ENCODE data around the gene REX1BD. TPM values are rescaled to one million over a fixed set of nuclear protein-coding genes. Genes with fewer than 3 reads are reported as not detected.

The REX1BD gene
- total RNA-seq, 2 experiments from 2014 or later: 73.0 to 85.2 TPM

- no peaks in the 10 kb centered on the region for H3K9me3 Mint-ChIP-seq
- no peak overlapping the region for H3K4me3 Mint-ChIP-seq
- POLR2A ChIA-PET: interaction anchor here (0.6 kb wide), 1 partner anchor 920 kb away, joined by 3 read pairs; no protein-coding TSS in a partner anchor
- peaks cover 12% of the 10 kb centered on the region for H3K4me1 Mint-ChIP-seq
- DNase-seq: no peak
- CTCF ChIA-PET: no interaction called here
- H3K36me3 Mint-ChIP-seq (ENCODE audit: low read depth): no peaks in the 10 kb centered on the region
- H3K27ac Mint-ChIP-seq: no peak overlapping the region
- peaks cover 42% of the 10 kb centered on the region for H3K27me3 Mint-ChIP-seq
Measured at GRCh38 chr19:18616023-18616422, 27.4 kb downstream of the REX1BD start.

GRCh38 chr19:18617562-18617961, 29.0 kb downstream of the REX1BD start:
- Mint-ChIP-seq H3K9me3 (no peaks in the 10 kb centered on the region), H3K36me3 (ENCODE audit: low read depth) (no peaks in the 10 kb centered on the region), H3K27ac (no peak overlapping the region), H3K4me1 (peaks cover 6% of the 10 kb centered on the region), H3K4me3 (no peak overlapping the region), H3K27me3 (peaks cover 30% of the 10 kb centered on the region)
- DNase-seq: no peak
- CTCF ChIA-PET: no interaction called here
- POLR2A ChIA-PET: no interaction called here

- Mint-ChIP-seq H3K36me3 (ENCODE audit: low read depth) (no peaks in the 10 kb centered on the region), H3K27ac (no peak overlapping the region), H3K4me1 (peaks cover 4% of the 10 kb centered on the region), H3K27me3 (peaks cover 28% of the 10 kb centered on the region), H3K4me3 (no peak overlapping the region), H3K9me3 (no peaks in the 10 kb centered on the region)
- DNase-seq: no peak
- POLR2A ChIA-PET: no interaction called here
- CTCF ChIA-PET: no interaction called here
Measured at GRCh38 chr19:18618236-18618635, 29.6 kb downstream of the REX1BD start.

GRCh38 chr19:18620311-18620710, 31.7 kb downstream of the REX1BD start:
- POLR2A ChIA-PET: no interaction called here

GRCh38 chr19:18620902-18621301, 32.3 kb downstream of the REX1BD start:
- Mint-ChIP-seq H3K4me3 (no peak overlapping the region), H3K9me3 (no peaks in the 10 kb centered on the region), H3K27me3 (peaks cover 3% of the 10 kb centered on the region), H3K36me3 (ENCODE audit: low read depth) (no peaks in the 10 kb centered on the region), H3K4me1 (peaks cover 1% of the 10 kb centered on the region), H3K27ac (no peak overlapping the region)
- no peak for DNase-seq
- ChIA-PET POLR2A (no interaction called here), CTCF (interaction anchor here (0.6 kb wide), 1 partner anchor 1795 kb away, joined by 4 read pairs; no protein-coding TSS in a partner anchor)

More at GRCh38 chr19:18620311-18620710, 31.7 kb downstream of the REX1BD start:
- peaks cover 1% of the 10 kb centered on the region for H3K4me1 Mint-ChIP-seq
- H3K36me3 Mint-ChIP-seq (ENCODE audit: low read depth): no peaks in the 10 kb centered on the region
- no peaks in the 10 kb centered on the region for H3K9me3 Mint-ChIP-seq
- DNase-seq: no peak
- CTCF ChIA-PET: no interaction called here
- no peak overlapping the region for H3K4me3 Mint-ChIP-seq
- peaks cover 7% of the 10 kb centered on the region for H3K27me3 Mint-ChIP-seq
- H3K27ac Mint-ChIP-seq: no peak overlapping the region

- ChIA-PET CTCF (interaction anchor here (0.7 kb wide), 1 partner anchor 391 kb away, joined by 3 read pairs; no protein-coding TSS in a partner anchor), POLR2A (no interaction called here)
- Mint-ChIP-seq H3K27me3 (no peaks in the 10 kb centered on the region), H3K4me3 (no peak overlapping the region), H3K36me3 (ENCODE audit: low read depth) (no peaks in the 10 kb centered on the region), H3K27ac (peak overlapping the region; percentile 2), H3K9me3 (no peaks in the 10 kb centered on the region), H3K4me1 (peaks cover 1% of the 10 kb centered on the region)
- no peak for DNase-seq
Measured at GRCh38 chr19:18626906-18627305, 38.3 kb downstream of the REX1BD start.

- Mint-ChIP-seq H3K9me3 (no peaks in the 10 kb centered on the region), H3K36me3 (ENCODE audit: low read depth) (no peaks in the 10 kb centered on the region), H3K27ac (no peak overlapping the region), H3K27me3 (peaks cover 4% of the 10 kb centered on the region), H3K4me3 (no peak overlapping the region), H3K4me1 (no peaks in the 10 kb centered on the region)
- no peak for DNase-seq
- ChIA-PET CTCF (interaction anchor here (1.2 kb wide), 1 partner anchor 12 kb away, joined by 3 read pairs; no protein-coding TSS in a partner anchor), POLR2A (no interaction called here)
Measured at GRCh38 chr19:18629166-18630088, 40.8 kb downstream of the REX1BD start.

- Mint-ChIP-seq H3K27me3 (peaks cover 6% of the 10 kb centered on the region), H3K27ac (no peak overlapping the region), H3K9me3 (no peaks in the 10 kb centered on the region), H3K36me3 (ENCODE audit: low read depth) (peaks cover 2% of the 10 kb centered on the region), H3K4me3 (no peak overlapping the region), H3K4me1 (peaks cover 27% of the 10 kb centered on the region)
- ChIA-PET POLR2A (no interaction called here), CTCF (no interaction called here)
- no peak for DNase-seq
Measured at GRCh38 chr19:18633321-18633720, 44.7 kb downstream of the REX1BD start.

GRCh38 chr19:18634612-18635297, 46.2 kb downstream of the REX1BD start:
- Mint-ChIP-seq H3K27me3 (peaks cover 6% of the 10 kb centered on the region), H3K4me3 (no peak overlapping the region), H3K4me1 (peaks cover 30% of the 10 kb centered on the region), H3K27ac (no peak overlapping the region), H3K36me3 (ENCODE audit: low read depth) (peaks cover 3% of the 10 kb centered on the region), H3K9me3 (no peaks in the 10 kb centered on the region)
- peak; percentile 29 for DNase-seq
- ChIA-PET CTCF (interaction anchor here (1.0 to 1.6 kb wide), 3 partner anchors 12 to 47 kb away, joined by 3 to 6 read pairs (median 4); partner anchors contain the start of gene REX1BD), POLR2A (interaction anchor here (0.6 kb wide), 1 partner anchor 54 kb away, joined by 3 read pairs; no protein-coding TSS in a partner anchor)

- Mint-ChIP-seq H3K4me3 (peak overlapping the region; percentile 85), H3K9me3 (no peaks in the 10 kb centered on the region), H3K27ac (peak overlapping the region; percentile 93), H3K36me3 (ENCODE audit: low read depth) (peaks cover 3% of the 10 kb centered on the region), H3K27me3 (peaks cover 6% of the 10 kb centered on the region), H3K4me1 (peaks cover 31% of the 10 kb centered on the region)
- ChIA-PET POLR2A (no interaction called here), CTCF (interaction anchor here (1.0 to 1.6 kb wide), 3 partner anchors 13 to 48 kb away, joined by 3 to 6 read pairs (median 4); partner anchors contain the start of gene REX1BD)
- DNase-seq: no peak
Measured at GRCh38 chr19:18635831-18636182, 47.2 kb downstream of the REX1BD start.

- POLR2A ChIA-PET: no interaction called here
- Mint-ChIP-seq H3K9me3 (no peaks in the 10 kb centered on the region), H3K4me3 (peak overlapping the region; percentile 85), H3K36me3 (ENCODE audit: low read depth) (peaks cover 3% of the 10 kb centered on the region), H3K27ac (peak overlapping the region; percentile 93), H3K4me1 (peaks cover 31% of the 10 kb centered on the region), H3K27me3 (peaks cover 6% of the 10 kb centered on the region)
- CTCF ChIA-PET: no interaction called here
- peak; percentile 99 for DNase-seq
Measured at GRCh38 chr19:18636183-18636968, 47.8 kb downstream of the REX1BD start.

GRCh38 chr19:18636969-18637629, 48.5 kb downstream of the REX1BD start, which contains the start of gene KLHL26:
Gene KLHL26, plus strand, starts transcription at chr19:18637028. Its CDS starts 27 bp downstream, at chr19:18637055.
- POLR2A ChIA-PET: no interaction called here
- CTCF ChIA-PET: no interaction called here
- DNase-seq: no peak
- Mint-ChIP-seq H3K27me3 (peaks cover 6% of the 10 kb centered on the region), H3K4me3 (peak within 1 kb of the TSS; percentile 85), H3K9me3 (no peaks in the 10 kb centered on the region), H3K4me1 (peaks cover 31% of the 10 kb centered on the region), H3K36me3 (ENCODE audit: low read depth) (peaks cover 3% of the 10 kb centered on the region), H3K27ac (peak within 1 kb of the TSS; percentile 93)
